K562 (cell line): ENCODE measurements around the gene PHF12. TPM values are rescaled to one million over a fixed set of nuclear protein-coding genes. Genes with fewer than 3 reads are reported as not detected.
A peak's percentile ranks its signal among the peaks of the same experiment; 100 is the strongest.

Experiments used
- ATAC-seq: fragments of 200-7000 bp; cut with Tn5 transposase; 3 replicates; pipeline ENCODE4 v1.9.1; 2020; ENCODE audit warnings: moderate library complexity
- BruUV-seq: library from RNA; stranded (reverse); fragments of 400-500 nt; replicated peaks from 2 replicates; lab custom pipeline; 2021; lab: Mats Ljungman, UMichigan
- CTCF ChIA-PET: fragments of 300-600 bp; formaldehyde crosslinking; extraction: SDS; loops from one replicate; lab custom pipeline; 2021; ENCODE audit warnings: low intra/inter-chr PET ratio; lab: Yijun Ruan, JAX
- POLR2A ChIA-PET: fragments of 300-600, 350-650 bp; sonication (Branson Sonifier 250); formaldehyde crosslinking; extraction: SDS; loops from one replicate; lab custom pipeline; 2021; ENCODE audit warnings: antibody characterized with exemption, inconsistent platforms; lab: Yijun Ruan, JAX
- DNase-seq, 4 experiments: peaks; one replicate each; pipeline versions ENCODE4 v3.0.0 to v3.0.0-alpha.2; 2011 to 2018; ENCODE audit warnings: low spot score in 3 of 4, mixed read lengths in 3 of 4; ENCODE audit errors: extremely low read depth in 1 of 4
- FAIRE-seq: peaks from 2 replicates; lab custom pipeline; 2011; peaks lifted over from hg19 to GRCh38; lab: Jason Lieb, UNC
- H2AFZ ChIP-seq: 2 replicates; pipeline ENCODE4 v1.6.0; 2011; ENCODE audit warnings: low read depth, low read length, control low read depth, inconsistent platforms
- H3K27ac ChIP-seq: fragments of 200-600 bp; 3 replicates; pipeline ENCODE4 v1.8.0; 2011; ENCODE audit warnings: low read depth, mild to moderate bottlenecking, control low read depth, inconsistent platforms, low read length, moderate library complexity, mixed read lengths; ENCODE audit errors: extremely low read depth
- H3K27me3 ChIP-seq, 2 experiments: fragments of 300-600 bp in 1 of 2; 2 replicates in 1 of 2; 3 replicates in 1 of 2; pipeline versions ENCODE4 v1.6.0 to v1.8.0; 2011; ENCODE audit warnings: inconsistent platforms in 2 of 2, low read length in 2 of 2, mild to moderate bottlenecking in 1 of 2, mixed read lengths in 1 of 2, moderate library complexity in 1 of 2; ENCODE audit not compliant: control insufficient read depth in 2 of 2, insufficient read depth in 2 of 2
- H3K36me3 ChIP-seq: fragments of 300-600 bp; 3 replicates; pipeline ENCODE4 v1.8.0; 2011; ENCODE audit warnings: mild to moderate bottlenecking, low read length, inconsistent platforms; ENCODE audit not compliant: control insufficient read depth, insufficient read depth
- H3K4me1 ChIP-seq, 2 experiments: fragments of 200-600 bp in 1 of 2; replicated peaks in 1 of 2; 2 replicates in 1 of 2; 3 replicates in 1 of 2; pipeline versions ENCODE4 v1.5.1 to v1.8.0; 2011; ENCODE audit warnings: inconsistent platforms in 2 of 2, low read length in 2 of 2, mild to moderate bottlenecking in 1 of 2, mixed read lengths in 1 of 2, moderate library complexity in 1 of 2; ENCODE audit not compliant: control insufficient read depth in 2 of 2, insufficient read depth in 2 of 2
- H3K4me2 ChIP-seq: 2 replicates; pipeline ENCODE4 v1.6.1; 2011; ENCODE audit warnings: low read length, control low read depth, inconsistent platforms, mixed read lengths; ENCODE audit not compliant: insufficient read depth
- H3K4me3 ChIP-seq: fragments of 200-600 bp; sonication (generic), shearing (Covaris generic); 2 replicates; pipeline ENCODE4 v1.5.1; 2016; ENCODE audit warnings: control low read depth, inconsistent platforms
- H3K79me2 ChIP-seq: fragments of 200-600 bp; 3 replicates; pipeline ENCODE4 v1.8.0; 2011; ENCODE audit warnings: low read length, inconsistent platforms; ENCODE audit not compliant: control insufficient read depth, insufficient read depth
- H3K9ac ChIP-seq, 2 experiments: 2 replicates each; pipeline versions ENCODE4 v1.6.0 to v1.6.1; 2011; ENCODE audit warnings: low read depth in 2 of 2, low read length in 2 of 2, control low read depth in 1 of 2, inconsistent platforms in 1 of 2, mild to moderate bottlenecking in 1 of 2, mixed read lengths in 1 of 2; ENCODE audit not compliant: insufficient read depth in 1 of 2
- H3K9me1 ChIP-seq: one replicate; pipeline ENCODE4 v1.6.0; 2011; ENCODE audit warnings: inconsistent platforms, mild to moderate bottlenecking, low read length, moderate library complexity; ENCODE audit not compliant: control insufficient read depth, insufficient read depth
- H3K9me3 ChIP-seq: replicated peaks from 2 replicates; pipeline ENCODE4 v1.5.1; 2011; ENCODE audit warnings: low read depth, low read length, inconsistent platforms; ENCODE audit not compliant: control insufficient read depth, insufficient read depth
- H4K20me1 ChIP-seq: replicated peaks from 2 replicates; pipeline ENCODE4 v1.6.1; 2011; ENCODE audit warnings: low read length, inconsistent platforms, mixed read lengths; ENCODE audit not compliant: control insufficient read depth, insufficient read depth
- ARNT ChIP-seq, 2 experiments: fragments of 450-650 bp; IDR thresholded peaks; 2 replicates each; pipeline ENCODE4 v1.6.1; 2016; ENCODE audit warnings: mild to moderate bottlenecking in 1 of 2
- CEBPB ChIP-seq: fragments of 450-650 bp; IDR thresholded peaks from 2 replicates; pipeline ENCODE4 v1.6.1; 2016; ENCODE audit warnings: missing genetic modification characterization, missing compliant biosample characterization
- CHD2 ChIP-seq: IDR thresholded peaks from 2 replicates; pipeline ENCODE4 v1.6.1; 2011; ENCODE audit warnings: low read depth, low read length
- CREB1 ChIP-seq, 2 experiments: sonication (generic) in 1 of 2; formaldehyde crosslinking in 1 of 2; IDR thresholded peaks; 2 replicates each; pipeline versions ENCODE4 v1.6.1 to v1.8.0; 2012 to 2022; ENCODE audit warnings: inconsistent platforms in 1 of 2, mild to moderate bottlenecking in 1 of 2, missing genetic modification reagents in 1 of 2, moderate library complexity in 1 of 2
- CREB3L1 ChIP-seq: fragments of 450-650 bp; IDR thresholded peaks from 2 replicates; pipeline ENCODE4 v1.6.1; 2014; ENCODE audit warnings: low read depth, mild to moderate bottlenecking, moderate library complexity, borderline replicate concordance
- GABPA ChIP-seq: fragments of 200-800 bp; sonication (Bioruptor generic); conservative IDR thresholded peaks from 2 replicates; pipeline ENCODE4 v1.6.1; 2016; ENCODE audit warnings: low read depth, missing genetic modification characterization, missing compliant biosample characterization
- HDAC2 ChIP-seq: fragments of 450-650 bp; IDR thresholded peaks from 2 replicates; pipeline ENCODE4 v1.6.1; 2016; ENCODE audit warnings: mild to moderate bottlenecking
- HDAC3 ChIP-seq: fragments of 450-650 bp; IDR thresholded peaks from 2 replicates; pipeline ENCODE4 v1.6.1; 2018; ENCODE audit warnings: borderline replicate concordance, mild to moderate bottlenecking, moderate library complexity; ENCODE audit not compliant: partially characterized antibody
- HNRNPH1 ChIP-seq: fragments of 200-400 bp; formaldehyde crosslinking; optimal IDR thresholded peaks from 2 replicates; pipeline ENCODE3; 2017; ENCODE audit warnings: low read depth, mild to moderate bottlenecking, low read length, moderate library complexity
- KLF6 ChIP-seq: fragments of 250-450 bp; sonication (Bioruptor Pico); IDR thresholded peaks from 2 replicates; pipeline ENCODE4 v1.4.0; 2020; ENCODE audit warnings: mild to moderate bottlenecking, moderate library complexity, borderline replicate concordance
- PTRF ChIP-seq: fragments of 450-650 bp; IDR thresholded peaks from 2 replicates; pipeline ENCODE4 v1.6.1; 2016; ENCODE audit warnings: mild to moderate bottlenecking, missing genetic modification characterization, missing compliant biosample characterization
- RAD51 ChIP-seq: fragments of 450-650 bp; IDR thresholded peaks from 2 replicates; pipeline ENCODE4 v1.7.1; 2016; ENCODE audit warnings: low read depth, mild to moderate bottlenecking, borderline replicate concordance
- RBM14 ChIP-seq: fragments of 200-400 bp; formaldehyde crosslinking; IDR thresholded peaks from 2 replicates; pipeline ENCODE4 v1.6.1; 2018; ENCODE audit warnings: low read depth, mild to moderate bottlenecking, low read length, moderate library complexity, borderline replicate concordance; ENCODE audit not compliant: insufficient read depth
- RFX1 ChIP-seq: fragments of 450-650 bp; IDR thresholded peaks from 2 replicates; pipeline ENCODE4 v1.6.1; 2016; ENCODE audit warnings: mild to moderate bottlenecking, moderate library complexity
- SMAD2 ChIP-seq: fragments of 150-350 bp; IDR thresholded peaks from 2 replicates; pipeline ENCODE4 v1.6.1; 2014; ENCODE audit warnings: low read depth, mild to moderate bottlenecking, low read length
- SMAD4 ChIP-seq: fragments of 250-450 bp; sonication (Bioruptor Pico); conservative IDR thresholded peaks from 2 replicates; pipeline ENCODE4 v1.8.0; 2021; ENCODE audit warnings: inconsistent platforms, mild to moderate bottlenecking, moderate library complexity
- ZBTB7A ChIP-seq: IDR thresholded peaks from 2 replicates; pipeline ENCODE4 v1.6.1; 2011; ENCODE audit warnings: low read depth, mild to moderate bottlenecking, low read length, moderate library complexity, borderline replicate concordance; ENCODE audit not compliant: control insufficient read depth
- ZNF316 ChIP-seq: fragments of 450-650 bp; IDR thresholded peaks from 2 replicates; pipeline ENCODE4 v1.6.1; 2016
- ZNF507 ChIP-seq: conservative IDR thresholded peaks from 2 replicates; pipeline ENCODE4 v1.6.1; 2017; ENCODE audit warnings: missing genetic modification characterization, missing compliant biosample characterization
- ZNF584 ChIP-seq: fragments of 200-800 bp; sonication (Bioruptor generic); IDR thresholded peaks from 2 replicates; pipeline ENCODE4 v1.6.1; 2016; ENCODE audit warnings: low read depth, mild to moderate bottlenecking, missing genetic modification characterization, missing compliant biosample characterization
- ZNF780A ChIP-seq: fragments of 250-450 bp; sonication (Bioruptor Pico); IDR thresholded peaks from 2 replicates; pipeline ENCODE4 v1.5.0; 2021; ENCODE audit warnings: mild to moderate bottlenecking
- WGBS: fragments of 100-300 bp; shearing (Covaris generic); methylation state at CpG from one replicate; pipeline ENCODE4 v1.1.6; 2016; ENCODE audit warnings: low coverage, mixed read lengths; ENCODE audit not compliant: insufficient coverage; ENCODE audit errors: missing lambda C conversion rate; 5-methylcytosine and 5-hydroxymethylcytosine counted together
- in situ Hi-C: fragments of 300-500 bp; cut with MboI; formaldehyde crosslinking; loops from 4 replicates; pipeline ENCODE4 v1.15.0; 2018; ENCODE audit warnings: inconsistent platforms, mixed read lengths
- intact Hi-C: fragments of 100-400 bp; cut with micrococcal nuclease; formaldehyde crosslinking; loops from 2 replicates; pipeline ENCODE4 v1.14.2; 2022
- polyA plus RNA-seq, 8 experiments: library from polyadenylated mRNA; depleted of rRNA in 4 of 8; stranded (reverse) in 5 of 8; unstranded in 3 of 8; fragments of >200 nt; fragmentation: Nextera tagmentation in 2 of 8; fragmentation: Illumina TruSeq in 1 of 8; extraction: Ambion mirVana in 2 of 8; extraction: Trizol in 1 of 8; gene quantifications; 2 replicates each; pipeline versions ENCODE4 v1.2.1 to v1.2.3, GENCODE V29; 2011 to 2014; ENCODE audit warnings: inconsistent platforms in 1 of 8, missing spikeins in 1 of 8
- total RNA-seq, 7 experiments: library from RNA; depleted of rRNA in 6 of 7; stranded (reverse); fragments of >200 nt in 6 of 7; fragmentation: Illumina TruSeq in 2 of 7; extraction: Trizol in 2 of 7; gene quantifications; 2 replicates each; pipeline versions ENCODE4 v1.2.1 to v1.2.3, GENCODE V29; 2011 to 2021; ENCODE audit warnings: low replicate concordance in 1 of 7

The PHF12 gene
- total and polyA plus RNA-seq, 9 of the 15 experiments (the other 6 are each of a cell fraction or from before 2014, with no cell fraction given) = 0.82 to 31.3 (median 13.5) TPM

GRCh38 chr17:28937044-28937729, 14.1 kb downstream of the PHF12 start (continued):
- no peak for TF ChIP-seq ARNT (IDR thresholded peaks at IDR 0.05)
- TF ChIP-seq CHD2 = no peak
- TF ChIP-seq GABPA = no peak
- no peak for TF ChIP-seq RFX1
- TF ChIP-seq ZNF316 = peak; percentile 47
- TF ChIP-seq CEBPB (tag) = peak; percentile 66
- no peak for TF ChIP-seq HDAC2
- TF ChIP-seq HDAC3 = no peak

GRCh38 chr17:28935744-28936460, 15.4 kb downstream of the PHF12 start:
- CTCF ChIA-PET = no interaction called here
- H3K27me3 ChIP-seq = no peaks in the 10 kb centered on the region
- peaks cover 52% of the 10 kb centered on the region for H3K36me3 ChIP-seq
- H4K20me1 ChIP-seq = peaks cover 6% of the 10 kb centered on the region; the same call in 1 of the 2 replicates
- H3K4me1 ChIP-seq = peaks cover 0 to 16% of the 10 kb centered on the region in 2 experiments; a peak in 3 of 5 replicates
- ATAC-seq (peak; percentile 54), DNase-seq (no peak), FAIRE-seq (peak; percentile 26)
- H3K9me3 ChIP-seq = no peaks in the 10 kb centered on the region
- peaks cover 3% of the 10 kb centered on the region for H3K9me1 ChIP-seq
- 69% methylated on average over 8 of the region's 8 CpGs for WGBS
- peaks cover 80% of the 10 kb centered on the region for H3K79me2 ChIP-seq
- POLR2A ChIA-PET = interaction anchor here (0.9 to 1.5 kb wide), 6 partner anchors 8 to 28 kb away, joined by 3 to 9 read pairs (median 4); partner anchors contain the start of gene PHF12
- no peak overlapping the region for H3K27ac ChIP-seq
- H3K4me2 ChIP-seq = no peak overlapping the region
- in situ Hi-C loops = loop anchor here (5.0 kb wide), 1 partner anchor 359 kb away; the partner anchor contains the start of gene ALDOC
- no peak overlapping the region for H3K9ac ChIP-seq
- no peak overlapping the region for H2AFZ ChIP-seq
- intact Hi-C loops = no loop called here
- H3K4me3 ChIP-seq = no peak overlapping the region
- no TSS peak for BruUV-seq
- TF ChIP-seq PTRF (tag) = no peak
- no peak for TF ChIP-seq ZBTB7A
- 0 out of 2 replicates have a peak, but pooled peaks have one; percentile 16 for TF ChIP-seq SMAD4
- TF ChIP-seq ZNF584 = no peak
- TF ChIP-seq RBM14 = no peak
- no peak for TF ChIP-seq CREB1 (IDR thresholded peaks at IDR 0.05)
- TF ChIP-seq CREB1 (CRISPR knock-in tag; IDR thresholded peaks at IDR 0.05) = no peak
- no peak for TF ChIP-seq CREB3L1
- TF ChIP-seq ZNF507 = no peak
- no peak for TF ChIP-seq KLF6 (CRISPR knock-in tag)
- no peak for TF ChIP-seq RAD51
- no peak for TF ChIP-seq HNRNPH1
- TF ChIP-seq ZNF780A = no peak
- no peak for TF ChIP-seq SMAD2
